ENCODE results near the gene LPP. TPM values are rescaled to one million over a fixed set of nuclear protein-coding genes. Genes with fewer than 3 reads are reported as not detected.

The LPP gene
- total RNA-seq, 6 experiments from 2014 or later, result 84.1 to 121 (median 102) TPM

GRCh38 chr3:188826574-188826973 lies 672.6 kb downstream of the LPP start:
- H3K4me3 Mint-ChIP-seq, result no peak overlapping the region
- H3K27ac Mint-ChIP-seq, result no peak overlapping the region
- peaks cover 37% of the 10 kb centered on the region for H3K4me1 Mint-ChIP-seq (ENCODE audit: low read depth)
- no peak for DNase-seq
- TF ChIP-seq, protein P1, sequence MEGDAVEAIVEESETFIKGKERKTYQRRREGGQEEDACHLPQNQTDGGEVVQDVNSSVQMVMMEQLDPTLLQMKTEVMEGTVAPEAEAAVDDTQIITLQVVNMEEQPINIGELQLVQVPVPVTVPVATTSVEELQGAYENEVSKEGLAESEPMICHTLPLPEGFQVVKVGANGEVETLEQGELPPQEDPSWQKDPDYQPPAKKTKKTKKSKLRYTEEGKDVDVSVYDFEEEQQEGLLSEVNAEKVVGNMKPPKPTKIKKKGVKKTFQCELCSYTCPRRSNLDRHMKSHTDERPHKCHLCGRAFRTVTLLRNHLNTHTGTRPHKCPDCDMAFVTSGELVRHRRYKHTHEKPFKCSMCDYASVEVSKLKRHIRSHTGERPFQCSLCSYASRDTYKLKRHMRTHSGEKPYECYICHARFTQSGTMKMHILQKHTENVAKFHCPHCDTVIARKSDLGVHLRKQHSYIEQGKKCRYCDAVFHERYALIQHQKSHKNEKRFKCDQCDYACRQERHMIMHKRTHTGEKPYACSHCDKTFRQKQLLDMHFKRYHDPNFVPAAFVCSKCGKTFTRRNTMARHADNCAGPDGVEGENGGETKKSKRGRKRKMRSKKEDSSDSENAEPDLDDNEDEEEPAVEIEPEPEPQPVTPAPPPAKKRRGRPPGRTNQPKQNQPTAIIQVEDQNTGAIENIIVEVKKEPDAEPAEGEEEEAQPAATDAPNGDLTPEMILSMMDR (IDR thresholded peaks at IDR 0.05), result no peak
- 0 out of 2 replicates have a peak, but pooled peaks cover 5% of the 10 kb centered on the region for H3K36me3 Mint-ChIP-seq (ENCODE audit: low read depth)
- peaks cover 1% of the 10 kb centered on the region for H3K27me3 Mint-ChIP-seq (ENCODE audit: insufficient read depth)
- no peaks in the 10 kb centered on the region for H3K9me3 Mint-ChIP-seq

GRCh38 chr3:188827103-188827502 lies 673.1 kb downstream of the LPP start:
- H3K27ac Mint-ChIP-seq, result no peak overlapping the region
- peaks cover 40% of the 10 kb centered on the region for H3K4me1 Mint-ChIP-seq (ENCODE audit: low read depth)
- TF ChIP-seq, protein P1 (IDR thresholded peaks at IDR 0.05), result no peak

GRCh38 chr3:188827576-188827975 lies 673.6 kb downstream of the LPP start:
- DNase-seq, result no peak
- H3K36me3 Mint-ChIP-seq (ENCODE audit: low read depth), result 0 out of 2 replicates have a peak, but pooled peaks cover 5% of the 10 kb centered on the region
- no peak overlapping the region for H3K27ac Mint-ChIP-seq
- no peaks in the 10 kb centered on the region for H3K9me3 Mint-ChIP-seq
- no peak overlapping the region for H3K4me3 Mint-ChIP-seq
- H3K27me3 Mint-ChIP-seq (ENCODE audit: insufficient read depth), result no peaks in the 10 kb centered on the region; the same call in none of the 2 replicates
- peaks cover 38% of the 10 kb centered on the region for H3K4me1 Mint-ChIP-seq (ENCODE audit: low read depth)
- TF ChIP-seq, protein P1 (IDR thresholded peaks at IDR 0.05), result no peak

More at GRCh38 chr3:188827103-188827502, 673.1 kb downstream of the LPP start:
- no peak for DNase-seq
- Mint-ChIP-seq H3K9me3 (no peaks in the 10 kb centered on the region), H3K36me3 (ENCODE audit: low read depth) (0 out of 2 replicates have a peak, but pooled peaks cover 5% of the 10 kb centered on the region), H3K27me3 (ENCODE audit: insufficient read depth) (peaks cover 1% of the 10 kb centered on the region), H3K4me3 (no peak overlapping the region)

DNA sequence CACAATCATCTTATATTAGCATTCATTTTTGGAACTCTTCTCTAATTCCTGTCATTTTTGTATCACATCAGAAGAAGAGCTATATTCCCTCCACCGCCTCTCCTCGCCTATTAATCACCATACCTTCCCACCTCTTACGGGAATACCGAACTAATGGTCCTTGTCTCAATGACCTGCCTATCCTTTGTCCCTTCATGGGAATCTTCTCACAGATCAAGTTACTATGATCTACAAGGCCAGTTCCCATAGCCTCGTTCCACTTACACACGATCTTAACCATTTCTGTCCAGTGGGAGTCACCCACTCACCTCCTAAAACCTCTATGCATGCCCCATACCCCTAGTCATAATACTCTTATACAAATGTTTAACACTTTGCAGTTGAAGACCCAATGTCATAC lies 675.2 kb downstream of the LPP start:
- Mint-ChIP-seq H3K36me3 (ENCODE audit: low read depth) (0 out of 2 replicates have a peak, but pooled peaks cover 5% of the 10 kb centered on the region), H3K27me3 (ENCODE audit: insufficient read depth) (no peaks in the 10 kb centered on the region; the same call in none of the 2 replicates), H3K27ac (no peak overlapping the region), H3K4me3 (no peak overlapping the region), H3K9me3 (no peaks in the 10 kb centered on the region), H3K4me1 (ENCODE audit: low read depth) (peaks cover 44% of the 10 kb centered on the region)
- TF ChIP-seq, protein P1 (IDR thresholded peaks at IDR 0.05), result no peak
- no peak for DNase-seq

- Mint-ChIP-seq H3K27me3 (ENCODE audit: insufficient read depth) (no peaks in the 10 kb centered on the region; the same call in none of the 2 replicates), H3K4me1 (ENCODE audit: low read depth) (peaks cover 44% of the 10 kb centered on the region), H3K4me3 (no peak overlapping the region), H3K27ac (no peak overlapping the region), H3K9me3 (no peaks in the 10 kb centered on the region), H3K36me3 (ENCODE audit: low read depth) (0 out of 2 replicates have a peak, but pooled peaks cover 5% of the 10 kb centered on the region)
- TF ChIP-seq, protein P1 (IDR thresholded peaks at IDR 0.05), result no peak
- DNase-seq, result no peak
Observed at GRCh38 chr3:188829576-188829975, 675.6 kb downstream of the LPP start.

Measured in HFFc6 (cell line).